SKM-1 (cell line): ENCODE measurements around the gene MED29.

ENCODE experiments used
- DNase-seq: peaks from one replicate; lab custom pipeline; 2025; ENCODE audit not compliant: unreplicated experiment; lab: John Stamatoyannopoulos, UW

The MED29 gene

GRCh38 chr19:39390751-39391437, at the start of gene MED29, which contains the start of gene PAF1:
Gene MED29, plus strand, starts transcription at chr19:39391378. Its CDS starts 45 bp downstream, at chr19:39391423.
Gene PAF1, minus strand, starts transcription at chr19:39391106. Its CDS starts 242 bp downstream, at chr19:39390864.
- DNase-seq: peak; percentile 99

GRCh38 chr19:39341719-39342604, 49.2 kb upstream of the MED29 start, which contains the start of gene SAMD4B:
Gene SAMD4B, plus strand, starts transcription at chr19:39342421. Its CDS starts 14,473 bp downstream, at chr19:39356894.
- peak; percentile 98 for DNase-seq

GRCh38 chr19:39342647-39343305, 48.4 kb upstream of the MED29 start:
- no peak for DNase-seq

GRCh38 chr19:39345956-39346355, 45.2 kb upstream of the MED29 start:
- no peak for DNase-seq

GRCh38 chr19:39347332-39348164, 43.6 kb upstream of the MED29 start:
- no peak for DNase-seq

- no peak for DNase-seq
Observed at GRCh38 chr19:39349326-39349725, 41.9 kb upstream of the MED29 start.

GRCh38 chr19:39350156-39350555, 41.0 kb upstream of the MED29 start:
- no peak for DNase-seq

GRCh38 chr19:39351537-39352064, 39.6 kb upstream of the MED29 start:
- no peak for DNase-seq

GRCh38 chr19:39352381-39353255, 38.6 kb upstream of the MED29 start:
- DNase-seq: no peak

- DNase-seq: no peak
Observed at GRCh38 chr19:39355253-39355652, 35.9 kb upstream of the MED29 start.

GRCh38 chr19:39356073-39356472, 35.1 kb upstream of the MED29 start:
- DNase-seq: no peak

GRCh38 chr19:39356647-39357046, 34.5 kb upstream of the MED29 start:
- no peak for DNase-seq

- no peak for DNase-seq
Observed at GRCh38 chr19:39359026-39359425, 32.2 kb upstream of the MED29 start.

GRCh38 chr19:39360599-39360998, 30.6 kb upstream of the MED29 start:
- no peak for DNase-seq

- DNase-seq: no peak
Observed at GRCh38 chr19:39362682-39363657, 28.2 kb upstream of the MED29 start.

- no peak for DNase-seq
Observed at GRCh38 chr19:39363901-39364457, 27.2 kb upstream of the MED29 start.

GRCh38 chr19:39365531-39365930, 25.6 kb upstream of the MED29 start:
- DNase-seq: no peak

- no peak for DNase-seq
Observed at GRCh38 chr19:39369200-39369599, 22.0 kb upstream of the MED29 start.
